Skeletal muscle tissue (tissue), 4 donors: ENCODE data around the gene SNX32. TPM values are rescaled to one million over a fixed set of nuclear protein-coding genes. Genes with fewer than 3 reads are reported as not detected.

ENCODE experiments used
- H3K27ac ChIP-seq: one replicate; pipeline ENCODE4 v1.7.0; 2013; ENCODE audit warnings: mild to moderate bottlenecking, low read depth, low read length, inconsistent platforms
- H3K27me3 ChIP-seq, 3 donors: one replicate each; pipeline ENCODE4 v1.7.0; 2013; ENCODE audit warnings: low read length in 3 of 3; ENCODE audit not compliant: control insufficient read depth in 3 of 3, insufficient read depth in 3 of 3
- H3K36me3 ChIP-seq, 3 donors: one replicate each; pipeline ENCODE4 v1.7.0; 2013; ENCODE audit warnings: low read length in 3 of 3; ENCODE audit not compliant: control insufficient read depth in 3 of 3, insufficient read depth in 3 of 3
- H3K4me1 ChIP-seq, 3 donors: one replicate each; pipeline ENCODE4 v1.7.0; 2013; ENCODE audit warnings: low read length in 3 of 3, mild to moderate bottlenecking in 3 of 3; ENCODE audit not compliant: control insufficient read depth in 3 of 3, insufficient read depth in 3 of 3
- H3K4me3 ChIP-seq, 3 donors: one replicate each; pipeline ENCODE4 v1.7.0; 2013; ENCODE audit warnings: low read length in 3 of 3
- H3K9ac ChIP-seq, 3 donors: one replicate each; pipeline ENCODE4 v1.7.0; 2013; ENCODE audit warnings: low read length in 3 of 3, mild to moderate bottlenecking in 3 of 3, moderate library complexity in 2 of 3, low read depth in 1 of 3
- H3K9me3 ChIP-seq, 3 donors: one replicate each; pipeline ENCODE4 v1.7.0; 2013; ENCODE audit warnings: low read length in 3 of 3; ENCODE audit not compliant: control insufficient read depth in 3 of 3
- total RNA-seq: library from RNA; depleted of rRNA; stranded (reverse); fragments of >200 nt; gene quantifications from one replicate; pipeline ENCODE4 v1.2.3, GENCODE V29; 2014
- donor health status: Osteomylitis.

SNX32 gene
- total RNA-seq, 1 donor from 2014 or later: under 0.01 TPM

DNA sequence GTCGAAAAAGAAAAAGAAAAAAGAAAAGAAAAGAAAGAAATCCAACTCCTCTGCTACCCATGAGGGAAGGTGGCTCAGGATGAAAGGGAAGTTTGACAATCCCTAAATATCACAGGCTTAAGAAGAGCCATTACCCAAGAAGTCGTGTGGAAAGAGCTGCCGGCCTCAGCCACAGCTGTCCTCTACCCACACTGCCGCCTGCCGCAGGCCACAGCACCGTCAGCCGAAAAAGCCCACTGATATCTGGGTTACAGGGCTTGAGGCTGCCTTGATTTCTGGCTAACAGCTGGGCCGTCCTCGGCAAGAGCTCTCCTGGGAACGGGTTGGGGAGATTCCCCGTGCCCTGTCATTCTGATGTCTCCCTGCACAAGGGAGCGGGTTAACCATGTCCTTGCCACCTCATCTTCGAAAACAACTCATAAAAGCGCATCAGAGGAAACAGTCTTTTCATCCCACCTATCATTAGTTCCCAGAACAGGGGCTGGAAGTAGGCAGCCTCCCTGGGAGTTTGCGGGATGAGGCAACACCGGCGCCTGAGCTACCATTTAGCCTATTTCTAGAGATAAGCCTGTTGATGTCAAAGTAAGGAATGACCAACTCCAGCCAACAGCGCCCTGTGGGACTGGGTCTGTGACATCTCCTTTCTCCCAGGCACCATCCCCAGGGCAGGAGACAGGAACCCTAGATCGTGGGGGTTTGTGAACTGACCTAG is 21.8 kb upstream of the SNX32 start:
- Histone ChIP-seq H3K27ac (no peak overlapping the region), H3K9ac (no peak overlapping the region), H3K36me3 (peaks cover 0 to 2% (median 0%) of the 10 kb centered on the region in 3 donors), H3K4me1 (peaks cover 0 to 9% (median 3%) of the 10 kb centered on the region in 3 donors), H3K27me3 (peaks cover 24 to 41% (median 39%) of the 10 kb centered on the region in 3 donors), H3K9me3 (no peaks in the 10 kb centered on the region), H3K4me3 (no peak overlapping the region)

DNA sequence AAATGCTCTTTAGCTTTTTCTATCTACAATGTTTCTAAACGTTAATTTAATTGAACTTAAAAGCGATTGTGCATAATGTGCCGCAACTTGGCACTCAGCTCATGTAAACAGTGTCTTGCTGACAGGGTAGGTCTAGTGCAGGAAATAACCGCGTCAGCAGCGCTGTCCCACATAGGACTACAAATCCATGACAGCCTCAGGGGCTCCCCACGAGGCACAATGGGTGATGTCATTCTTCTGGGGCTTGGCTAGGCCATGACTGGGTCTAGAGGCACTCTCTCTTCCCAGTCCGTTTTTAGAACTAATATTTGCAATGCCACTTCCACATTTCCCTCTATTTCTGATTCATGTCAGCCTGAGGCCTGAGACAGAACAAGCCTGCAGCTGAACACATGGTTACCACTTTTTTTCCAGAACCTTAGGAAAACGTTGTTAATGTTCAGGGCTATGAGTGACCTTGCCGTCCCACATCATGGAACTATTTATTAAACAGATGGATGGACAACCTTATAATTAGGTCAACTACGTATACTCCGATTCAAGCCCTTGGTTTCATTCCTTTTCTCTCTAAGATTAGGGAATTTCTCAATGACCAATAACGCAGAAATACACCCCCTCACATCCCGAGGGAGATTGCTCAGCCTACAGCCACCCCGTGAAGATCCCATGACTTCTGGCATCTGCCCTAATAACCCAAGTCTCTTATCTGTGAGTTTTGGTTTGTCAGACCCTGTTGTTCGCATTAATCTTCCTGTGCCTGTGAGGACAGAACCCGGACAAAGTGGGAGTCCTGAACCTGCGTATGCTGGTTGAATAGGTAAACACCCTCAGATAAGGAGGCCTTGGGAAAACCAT is 19.4 kb upstream of the SNX32 start:
- no peak overlapping the region for H3K4me3 ChIP-seq
- no peaks in the 10 kb centered on the region for H3K9me3 ChIP-seq
- peaks cover 3 to 10% (median 7%) of the 10 kb centered on the region in 3 donors for H3K4me1 ChIP-seq
- peaks cover 9 to 21% (median 17%) of the 10 kb centered on the region in 3 donors for H3K27me3 ChIP-seq
- H3K27ac ChIP-seq: no peak overlapping the region
- peak overlapping the region in 1 of 3 donors; percentile 13 for H3K9ac ChIP-seq
- H3K36me3 ChIP-seq: peaks cover 0 to 2% (median 0%) of the 10 kb centered on the region in 3 donors

GRCh38 chr11:65814986-65815565 is 18.7 kb upstream of the SNX32 start:
- Histone ChIP-seq H3K27me3 (peaks cover 6 to 15% (median 14%) of the 10 kb centered on the region in 3 donors), H3K36me3 (peaks cover 0 to 2% (median 0%) of the 10 kb centered on the region in 3 donors), H3K9ac (no peak overlapping the region), H3K4me3 (no peak overlapping the region), H3K9me3 (no peaks in the 10 kb centered on the region), H3K27ac (no peak overlapping the region), H3K4me1 (peaks cover 3 to 8% (median 7%) of the 10 kb centered on the region in 3 donors)

- no peak overlapping the region for H3K27ac ChIP-seq
- no peaks in the 10 kb centered on the region for H3K9me3 ChIP-seq
- H3K4me1 ChIP-seq: peaks cover 3 to 7% (median 5%) of the 10 kb centered on the region in 3 donors
- H3K4me3 ChIP-seq: no peak overlapping the region
- H3K9ac ChIP-seq: peak overlapping the region in 1 of 3 donors; percentile 41
- peaks cover 0 to 4% (median 2%) of the 10 kb centered on the region in 3 donors for H3K27me3 ChIP-seq
- H3K36me3 ChIP-seq: peaks cover 0 to 2% (median 0%) of the 10 kb centered on the region in 3 donors
Measured at GRCh38 chr11:65816696-65817095, 17.1 kb upstream of the SNX32 start.

- Histone ChIP-seq H3K4me1 (peaks cover 3 to 7% (median 5%) of the 10 kb centered on the region in 3 donors), H3K4me3 (peak overlapping the region; percentile 71 to 89 (median 81)), H3K36me3 (peaks cover 0 to 2% (median 0%) of the 10 kb centered on the region in 3 donors), H3K9me3 (no peaks in the 10 kb centered on the region), H3K27me3 (no peaks in the 10 kb centered on the region), H3K9ac (peak overlapping the region; percentile 65 to 92 (median 85)), H3K27ac (no peak overlapping the region)
Measured at GRCh38 chr11:65817312-65817834, 16.4 kb upstream of the SNX32 start.

GRCh38 chr11:65817835-65818680 is 15.7 kb upstream of the SNX32 start:
- Histone ChIP-seq H3K36me3 (peaks cover 0 to 2% (median 0%) of the 10 kb centered on the region in 3 donors), H3K9me3 (no peaks in the 10 kb centered on the region), H3K27ac (no peak overlapping the region), H3K4me3 (peak overlapping the region; percentile 71 to 89 (median 81)), H3K9ac (peak overlapping the region; percentile 65 to 92 (median 85)), H3K27me3 (no peaks in the 10 kb centered on the region), H3K4me1 (peaks cover 3 to 7% (median 5%) of the 10 kb centered on the region in 3 donors)

- H3K4me3 ChIP-seq: no peak overlapping the region
- H3K36me3 ChIP-seq: no peaks in the 10 kb centered on the region
- peaks cover 3 to 5% (median 5%) of the 10 kb centered on the region in 3 donors for H3K4me1 ChIP-seq
- no peaks in the 10 kb centered on the region for H3K27me3 ChIP-seq
- peak overlapping the region in 1 of 3 donors; percentile 16 for H3K9ac ChIP-seq
- H3K9me3 ChIP-seq: no peaks in the 10 kb centered on the region
- no peak overlapping the region for H3K27ac ChIP-seq
Measured at GRCh38 chr11:65821107-65821506, 12.7 kb upstream of the SNX32 start.

DNA sequence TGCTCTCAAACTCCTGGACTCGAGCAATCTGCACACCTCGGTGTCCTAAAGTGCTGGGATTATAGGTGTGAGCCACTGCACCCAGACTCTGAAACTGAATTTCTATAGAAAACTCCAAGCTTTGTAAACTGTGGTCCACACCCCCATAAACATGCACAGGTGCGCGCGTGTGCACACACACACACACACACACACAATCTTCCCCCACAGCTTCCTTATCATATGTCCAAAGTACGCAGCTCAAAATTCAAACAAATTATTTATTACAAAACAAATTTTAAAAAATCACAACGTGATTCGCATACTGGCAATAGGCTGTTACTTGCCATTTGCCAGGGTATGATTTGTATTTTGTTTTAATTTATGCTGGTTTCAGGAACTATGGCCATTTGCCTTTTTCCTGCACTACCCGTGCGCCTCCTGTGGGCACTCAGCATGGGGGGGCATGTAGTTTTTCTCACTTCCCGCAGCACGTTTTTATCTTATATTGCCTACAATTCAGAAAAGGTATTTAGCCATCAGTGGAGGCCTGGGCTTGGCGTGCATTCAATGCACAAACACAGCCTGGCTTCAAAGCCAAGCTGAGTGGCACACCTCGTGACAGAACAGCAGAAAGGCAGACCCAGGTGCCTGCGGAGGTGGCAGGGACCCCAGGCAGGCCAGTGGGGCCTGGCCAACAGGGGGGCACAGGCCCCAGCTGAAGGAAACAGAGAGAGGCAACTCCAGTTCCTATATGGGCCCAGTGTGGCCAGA is 10.8 kb upstream of the SNX32 start:
- no peak overlapping the region for H3K27ac ChIP-seq
- H3K9ac ChIP-seq: no peak overlapping the region
- H3K36me3 ChIP-seq: no peaks in the 10 kb centered on the region
- no peaks in the 10 kb centered on the region for H3K9me3 ChIP-seq
- H3K4me3 ChIP-seq: no peak overlapping the region
- peaks cover 0 to 3% (median 2%) of the 10 kb centered on the region in 3 donors for H3K4me1 ChIP-seq
- no peaks in the 10 kb centered on the region for H3K27me3 ChIP-seq
